OCI-M1 (cell line): ENCODE measurements around the gene LRRC47.

Experiments used
- DNase-seq: peaks from one replicate; lab custom pipeline; 2025; lab: John Stamatoyannopoulos, UW

The LRRC47 gene

DNA sequence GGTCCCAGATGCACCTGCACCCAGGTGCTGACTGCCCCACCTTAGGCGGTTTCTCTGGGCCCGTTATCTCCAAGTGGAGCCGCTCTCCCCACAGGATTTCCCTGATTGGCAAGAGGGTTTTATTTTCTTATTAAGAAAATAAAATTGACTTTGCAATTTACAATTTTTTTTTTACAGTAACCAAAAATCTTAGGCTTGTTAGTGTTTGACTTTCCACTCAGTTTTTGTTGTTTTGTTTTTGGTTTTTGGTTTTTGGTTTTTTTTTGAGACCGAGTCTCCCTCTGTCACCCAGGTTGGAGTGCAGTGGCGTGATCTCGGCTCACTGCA lies 48.8 kb downstream of the LRRC47 start:
- no peak for DNase-seq

DNA sequence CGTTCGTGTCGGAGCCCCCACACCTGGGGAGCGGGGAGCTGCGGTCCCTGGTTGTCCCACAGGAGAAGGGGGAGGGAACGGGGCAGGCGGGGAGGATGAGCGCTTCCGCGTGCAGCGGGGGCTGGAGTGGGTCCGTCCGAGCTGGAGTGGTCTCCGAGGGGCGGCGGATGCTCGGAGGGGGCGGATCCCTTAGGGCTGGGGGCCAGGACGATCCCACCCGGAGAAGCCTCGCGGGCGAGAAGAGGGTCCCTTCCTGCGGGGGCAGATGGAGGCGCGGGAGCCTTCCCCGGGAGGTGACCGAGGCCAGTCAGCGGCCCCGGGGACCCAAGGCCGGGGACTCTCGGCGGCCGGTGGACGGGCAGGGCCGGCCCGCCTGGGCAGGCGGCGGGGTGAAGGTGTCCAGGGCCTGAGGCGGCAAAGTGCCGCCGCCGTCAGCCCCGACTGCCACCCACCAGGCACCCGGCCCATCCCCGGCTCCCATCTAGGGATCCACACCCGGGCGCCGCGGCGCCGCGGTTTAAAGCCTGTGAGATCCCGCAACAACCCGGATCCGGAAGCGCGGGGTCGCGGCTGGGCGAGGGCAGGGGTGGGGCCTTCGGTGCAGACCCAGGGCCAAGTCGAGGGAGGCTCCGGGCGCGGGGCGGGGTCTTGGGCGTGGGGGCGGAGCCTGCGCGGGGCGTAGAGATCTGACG lies 49.3 kb downstream of the LRRC47 start:
- peak; percentile 91 for DNase-seq

DNA sequence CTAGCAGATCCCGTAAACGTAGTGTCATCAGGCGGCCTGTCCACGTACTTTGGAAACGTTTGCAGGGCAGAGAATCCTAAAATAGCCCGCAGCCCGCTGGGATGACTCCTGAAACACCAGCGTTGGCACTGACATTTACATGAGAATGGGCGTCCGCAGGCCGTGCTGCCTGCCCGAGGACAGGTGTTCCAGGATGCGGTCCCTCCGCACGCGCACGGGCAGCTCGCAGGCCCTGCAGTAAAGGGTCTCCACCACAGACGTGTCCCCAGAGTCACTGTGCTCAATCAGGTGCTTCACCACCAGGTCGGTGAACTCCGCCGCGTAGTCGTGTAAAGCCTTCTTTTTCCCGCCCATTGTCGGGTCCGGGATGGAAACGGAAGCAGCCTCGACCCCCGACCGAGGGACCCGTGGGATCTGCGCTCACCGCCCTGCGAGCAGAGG lies 49.9 kb downstream of the LRRC47 start:
- DNase-seq, result no peak

DNA sequence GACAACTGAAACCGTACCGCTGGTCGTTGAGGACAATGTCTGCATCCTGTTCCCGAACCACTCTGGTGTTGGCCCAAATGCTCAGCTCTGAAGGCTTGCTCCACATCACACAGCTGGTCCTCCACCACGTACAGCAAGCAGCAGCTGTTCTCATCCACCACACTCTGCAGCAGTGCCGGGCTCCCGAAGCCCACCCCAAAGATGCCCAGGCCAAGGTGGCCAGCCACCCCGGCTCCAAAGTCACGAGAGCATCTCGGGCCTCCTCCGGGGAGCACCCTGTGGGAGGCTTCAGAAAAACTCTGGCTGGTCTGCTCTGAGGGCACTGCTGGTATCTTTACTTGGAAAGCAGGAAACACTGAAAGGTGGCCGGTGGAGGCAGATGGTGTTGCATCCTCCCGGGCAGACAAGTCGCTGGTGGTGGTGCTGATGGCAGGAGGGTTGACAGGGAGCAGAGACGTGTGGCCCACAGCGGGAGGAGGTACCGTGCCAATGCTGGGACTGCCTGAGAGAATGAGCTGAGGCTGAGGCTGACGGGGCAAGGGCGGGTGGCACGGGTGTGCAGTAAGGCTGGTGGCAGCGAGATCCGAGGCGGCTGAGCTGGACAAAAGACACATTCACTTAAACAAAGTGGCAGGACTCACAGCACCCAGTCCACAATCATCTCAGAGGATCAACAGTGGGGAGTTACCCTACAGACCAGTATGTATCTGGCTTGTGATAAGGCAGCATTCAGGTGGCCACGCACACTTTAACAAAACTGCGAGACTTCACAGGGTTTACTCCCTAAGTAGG lies 50.5 kb downstream of the LRRC47 start:
- DNase-seq, result no peak

DNA sequence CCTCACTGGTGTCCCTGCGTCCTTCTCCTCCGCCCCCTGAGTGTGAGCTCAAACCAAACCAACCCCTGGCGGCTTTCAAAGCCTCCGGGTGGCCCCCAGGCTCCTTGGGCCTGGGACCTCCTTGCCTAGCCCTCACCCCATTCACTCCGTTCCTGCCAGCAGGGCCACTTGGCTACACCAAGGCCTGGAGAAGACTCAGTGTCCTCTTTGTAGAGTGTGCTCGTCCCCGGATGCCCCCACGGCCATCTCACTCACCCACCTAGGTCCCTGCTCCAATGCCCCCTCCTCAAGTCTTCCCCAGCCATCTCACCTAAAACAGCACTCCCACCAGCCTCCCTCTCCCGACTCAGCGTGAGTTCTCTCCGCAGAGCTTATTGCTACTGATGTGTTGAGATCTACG lies 51.2 kb downstream of the LRRC47 start:
- no peak for DNase-seq

DNA sequence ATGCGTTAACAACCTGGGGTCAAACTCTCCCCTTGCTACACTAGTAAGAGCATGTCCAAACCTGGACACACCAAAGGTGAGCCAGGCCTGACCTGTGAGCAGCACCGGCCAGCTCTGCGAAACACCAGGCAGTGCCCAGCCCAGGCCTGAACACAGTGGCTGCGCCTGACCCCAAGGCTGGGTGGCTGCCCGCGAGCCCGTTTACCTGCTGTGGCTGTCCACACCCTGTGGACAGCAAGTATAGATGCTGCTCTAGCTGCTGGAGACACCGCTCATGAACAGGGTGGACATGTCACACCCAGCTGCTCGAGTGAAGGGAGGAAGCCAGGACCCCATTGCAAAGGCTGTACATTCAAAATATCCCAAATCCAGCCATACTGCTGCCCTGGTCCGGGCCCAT lies 51.7 kb downstream of the LRRC47 start:
- DNase-seq, result no peak

GRCh38 chr1:3743826-3744225 lies 52.5 kb downstream of the LRRC47 start:
- DNase-seq, result no peak

- no peak for DNase-seq
Observed at GRCh38 chr1:3743421-3743820, 52.9 kb downstream of the LRRC47 start.

DNA sequence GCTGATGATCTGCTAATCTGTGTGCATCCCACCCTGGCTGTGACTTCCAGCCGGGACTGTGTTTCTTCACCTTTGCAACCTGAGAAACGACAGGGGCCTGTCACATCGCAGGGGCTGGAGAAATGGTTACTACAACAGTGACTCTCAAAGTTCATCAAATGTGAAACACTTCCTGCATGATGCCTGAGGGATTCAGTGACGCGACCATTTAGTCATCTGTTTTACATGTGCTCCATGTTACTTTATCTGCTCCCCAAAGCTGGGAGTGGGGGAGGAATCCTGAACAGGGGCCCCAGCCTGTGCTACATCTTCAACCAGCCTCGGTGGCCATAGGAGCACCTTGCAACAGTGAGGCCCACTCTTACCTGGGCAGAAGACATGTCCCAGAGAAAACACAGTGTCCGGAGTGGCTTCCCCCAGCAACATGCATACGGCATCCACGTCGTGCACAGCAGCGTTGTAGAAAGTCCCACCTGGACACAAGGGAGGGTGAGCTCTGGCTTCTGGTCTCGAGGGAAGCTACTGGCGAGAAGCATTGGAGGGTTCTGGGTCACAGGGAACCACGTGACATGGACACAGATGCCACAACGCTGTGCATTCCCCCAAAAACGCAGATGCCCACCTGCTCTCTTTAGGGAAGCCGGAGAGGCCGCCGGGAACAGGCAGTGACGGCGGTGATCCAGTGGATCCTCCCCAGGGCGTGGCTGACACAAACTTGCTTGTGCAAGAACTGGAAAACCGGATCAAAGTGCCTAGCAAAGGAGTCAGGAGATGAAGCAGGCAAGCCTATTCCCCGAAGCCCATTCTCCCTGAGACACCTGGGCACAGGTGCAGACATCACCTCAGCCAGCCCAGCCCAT lies 53.6 kb downstream of the LRRC47 start:
- no peak for DNase-seq

GRCh38 chr1:3741566-3742438 lies 54.5 kb downstream of the LRRC47 start:
- DNase-seq, result no peak

DNA sequence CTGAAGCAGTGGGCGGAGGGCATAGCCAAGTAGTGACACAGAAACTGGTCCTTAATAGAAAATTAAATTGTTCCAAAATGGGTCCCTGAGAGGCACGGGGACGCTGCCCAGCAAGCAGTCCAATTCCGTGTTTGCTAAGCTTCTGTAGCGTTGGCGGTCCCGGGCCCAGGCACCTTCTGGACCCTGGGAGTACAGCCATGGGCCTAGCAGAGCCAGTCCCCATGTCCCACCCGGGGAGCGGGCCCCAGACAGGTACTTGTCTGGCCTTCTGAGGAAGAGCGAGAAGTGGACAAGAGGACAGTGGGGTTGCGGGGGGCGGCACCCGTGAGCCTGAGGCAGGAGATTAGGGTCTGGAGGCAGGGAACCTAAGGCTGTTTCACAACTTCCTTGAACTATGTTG lies 55.5 kb downstream of the LRRC47 start:
- DNase-seq, result no peak

DNA sequence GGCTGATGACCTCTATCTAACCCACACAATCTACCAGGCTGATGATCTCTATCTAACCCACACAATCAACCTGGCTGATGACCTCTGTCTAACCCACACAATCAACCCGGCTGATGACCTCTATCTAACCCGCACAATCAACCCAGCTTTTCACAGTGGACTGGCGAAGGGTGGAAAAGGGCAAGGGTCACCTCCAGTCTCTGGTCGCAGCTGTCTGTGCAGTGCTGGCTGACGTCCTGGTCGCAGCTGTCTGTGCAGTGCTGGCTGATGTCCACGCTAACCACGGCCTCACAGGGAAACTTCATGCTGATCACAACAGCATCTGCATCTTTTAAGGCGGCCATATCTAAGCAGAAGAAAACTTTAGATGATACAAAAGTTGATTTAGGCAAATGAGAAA lies 56.3 kb downstream of the LRRC47 start:
- DNase-seq, result no peak

GRCh38 chr1:3738943-3739342 lies 57.4 kb downstream of the LRRC47 start:
- no peak for DNase-seq

GRCh38 chr1:3736708-3737107 lies 59.6 kb downstream of the LRRC47 start:
- DNase-seq, result no peak

DNA sequence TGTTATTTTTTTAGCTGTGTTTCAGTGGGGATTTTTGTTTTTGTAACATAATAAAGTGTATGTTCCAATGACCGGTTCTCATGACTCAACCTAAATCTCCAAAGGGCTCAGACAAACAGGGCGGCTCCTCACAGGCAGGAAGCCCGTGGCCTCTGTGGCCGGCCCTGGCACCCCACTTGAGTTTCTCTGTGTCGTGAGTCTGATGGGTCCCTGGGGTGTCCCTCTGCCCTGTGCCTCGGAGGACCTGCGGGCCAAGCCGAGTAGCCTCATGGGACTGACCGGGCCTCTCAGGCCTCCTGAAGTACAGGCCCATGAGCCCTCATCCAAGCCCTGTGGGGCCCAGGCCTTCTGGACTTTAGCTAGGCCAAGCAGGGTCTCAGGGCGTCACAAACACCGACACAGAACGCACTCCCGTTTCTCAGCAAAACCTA lies 60.2 kb downstream of the LRRC47 start:
- no peak for DNase-seq

DNA sequence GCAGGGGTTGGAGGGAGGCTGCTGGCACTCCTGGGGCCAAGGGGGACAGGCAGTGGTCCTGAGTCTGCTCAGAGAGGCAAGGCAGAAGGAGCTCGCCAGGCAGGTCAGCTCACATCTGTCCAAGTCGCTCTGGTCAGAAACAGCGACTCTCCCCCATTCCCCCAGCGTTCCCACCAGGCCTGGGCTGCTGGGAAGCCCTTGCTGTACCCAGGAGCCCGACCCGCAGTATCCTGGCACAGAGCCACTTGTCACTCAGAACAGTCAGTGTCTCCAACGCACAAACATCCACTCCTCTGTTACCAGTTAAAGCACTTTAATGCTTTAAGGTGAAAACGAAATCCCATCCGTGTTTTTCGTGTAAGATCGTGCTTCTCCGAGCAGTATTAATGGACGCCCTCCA lies 60.6 kb downstream of the LRRC47 start:
- DNase-seq, result no peak

GRCh38 chr1:3735027-3735681 lies 61.1 kb downstream of the LRRC47 start:
- DNase-seq, result no peak

DNA sequence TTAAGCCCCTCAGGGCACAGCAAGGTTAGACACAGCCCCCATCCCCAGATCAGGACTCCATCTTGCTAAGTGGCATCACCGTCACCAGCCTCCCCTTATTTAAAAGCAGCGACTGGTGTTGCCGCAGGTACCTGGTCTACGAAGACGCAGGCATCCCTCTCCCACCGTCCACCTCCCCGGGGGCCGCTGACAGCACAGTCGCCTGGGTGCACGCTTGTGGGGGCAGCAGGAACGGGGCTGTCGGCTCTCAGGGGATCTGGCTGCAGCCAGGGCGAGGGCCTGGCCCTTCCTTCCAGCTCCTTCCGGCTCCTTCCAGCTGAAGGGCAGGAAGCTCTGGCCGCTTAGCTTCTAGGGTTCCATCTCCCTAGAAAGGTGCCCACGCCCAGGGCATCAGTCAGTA lies 61.7 kb downstream of the LRRC47 start:
- DNase-seq, result no peak

DNA sequence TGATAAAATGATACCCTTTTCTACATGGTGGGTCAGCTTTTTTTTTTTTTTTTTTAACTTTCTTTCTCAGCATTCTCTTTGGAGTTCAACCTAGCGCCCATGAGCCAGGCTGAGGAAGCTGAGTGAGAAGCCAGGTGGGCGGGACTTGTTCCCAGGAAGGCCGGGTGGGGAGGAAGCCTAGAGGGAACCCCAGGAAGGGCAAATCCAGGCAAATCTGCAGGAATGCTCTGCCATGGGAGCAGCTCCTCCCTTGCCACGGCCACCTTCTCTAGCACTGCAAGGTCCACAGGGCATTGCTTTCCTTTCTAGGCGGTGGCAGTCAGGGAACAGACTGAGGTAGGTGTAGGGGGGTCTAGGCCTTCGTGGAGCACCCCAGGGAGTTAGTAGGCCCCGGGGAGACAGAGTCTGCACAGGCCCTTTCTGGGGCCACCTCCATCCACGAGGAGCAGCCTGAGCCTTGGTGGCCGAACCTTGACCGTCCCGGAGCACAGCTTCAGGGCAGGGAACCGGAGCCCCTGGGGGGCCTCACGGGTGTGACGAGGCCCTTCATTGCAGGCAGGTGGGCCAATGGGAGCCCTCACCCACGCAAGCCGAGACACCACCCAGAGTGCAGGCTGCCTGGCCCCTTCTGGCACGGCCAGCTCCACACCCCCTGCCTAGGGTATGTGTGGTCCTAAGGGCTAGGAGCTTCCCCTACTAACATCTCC lies 62.3 kb downstream of the LRRC47 start:
- DNase-seq, result no peak

DNA sequence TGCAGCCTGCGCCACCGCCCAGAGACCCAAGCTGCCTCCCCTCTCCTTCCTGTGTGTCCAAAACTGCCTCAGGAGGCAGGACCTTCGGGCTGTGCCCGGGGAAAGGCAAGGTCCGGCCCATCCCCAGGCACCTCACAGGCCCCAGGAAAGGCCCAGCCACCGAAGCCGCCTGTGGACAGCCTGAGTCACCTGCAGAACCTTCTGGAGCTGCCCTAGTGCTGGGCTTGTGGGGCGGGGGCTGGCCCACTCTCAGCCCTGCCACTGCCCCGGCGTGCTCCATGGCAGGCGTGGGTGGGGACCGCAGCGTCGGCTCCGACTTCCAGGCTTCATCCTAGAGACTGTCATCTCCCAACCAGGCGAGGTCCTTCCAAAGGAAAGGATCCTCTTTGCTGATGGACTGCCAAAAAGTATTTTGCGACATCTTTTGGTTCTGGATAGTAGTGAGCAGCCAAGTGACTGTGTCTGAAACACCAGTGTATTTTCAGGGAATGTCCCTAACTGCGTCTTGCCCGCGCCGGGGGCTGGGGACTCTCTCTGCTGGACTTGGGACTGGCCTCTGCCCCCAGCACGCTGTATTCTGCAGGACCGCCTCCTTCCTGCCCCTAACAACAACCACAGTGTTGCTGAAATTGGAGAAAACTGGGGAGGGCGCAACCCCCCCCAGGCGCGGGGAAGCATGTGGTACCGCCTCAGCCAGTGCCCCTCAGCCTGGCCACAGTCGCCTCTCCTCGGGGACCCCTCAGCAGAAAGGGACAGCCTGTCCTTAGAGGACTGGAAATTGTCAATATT lies 63.0 kb downstream of the LRRC47 start:
- no peak for DNase-seq
